Renal cortex interstitium (tissue), 11 donors: ENCODE measurements around the gene TRAPPC11. TPM values are rescaled to one million over a fixed set of nuclear protein-coding genes. Genes with fewer than 3 reads are reported as not detected.

Experiments used
- DNase-seq, 11 donors: peaks; one replicate each; pipeline ENCODE4 v3.0.0-alpha.2; 2013; ENCODE audit warnings: low read depth in 9 of 11, low spot score in 4 of 11; ENCODE audit errors: extremely low read depth in 1 of 11
- polyA plus RNA-seq, 3 donors: library from polyadenylated mRNA; unstranded; fragments of 120-200 nt; gene quantifications; one replicate each; pipeline ENCODE4 v1.2.1, GENCODE V29; 2013; ENCODE audit not compliant: insufficient read length in 3 of 3

TRAPPC11 gene
- polyA plus RNA-seq, 3 donors: 32.4 to 44.6 (median 42.1) TPM

DNA sequence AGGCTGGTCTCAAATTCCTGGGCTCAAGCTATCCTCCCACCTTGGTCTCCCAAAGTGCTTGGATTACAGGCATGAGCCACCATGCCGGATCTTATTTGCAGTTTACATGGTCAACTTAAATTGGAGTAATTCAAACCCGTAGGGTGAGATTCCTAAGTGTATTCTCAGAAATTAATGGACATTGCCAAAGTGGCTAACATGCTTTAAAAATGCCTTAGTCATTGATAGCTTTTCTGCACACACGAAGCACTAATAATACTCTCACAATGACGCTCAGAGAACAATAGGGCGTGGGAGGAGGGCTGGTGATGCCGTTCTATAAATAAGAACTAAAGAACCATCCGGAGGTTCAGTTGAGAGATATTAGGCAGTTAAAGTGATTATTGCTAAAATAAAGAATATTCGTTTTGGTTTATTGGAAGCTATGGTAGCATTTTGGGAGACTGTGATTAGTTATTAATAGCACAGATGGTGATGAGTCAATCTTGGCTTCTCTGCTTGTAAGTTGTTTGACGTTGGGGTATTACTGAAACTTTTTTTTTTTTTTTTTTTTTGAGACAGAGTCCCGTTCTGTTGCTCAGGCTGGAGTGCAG lies 79.1 kb downstream of the TRAPPC11 start:
- DNase-seq: no peak

DNA sequence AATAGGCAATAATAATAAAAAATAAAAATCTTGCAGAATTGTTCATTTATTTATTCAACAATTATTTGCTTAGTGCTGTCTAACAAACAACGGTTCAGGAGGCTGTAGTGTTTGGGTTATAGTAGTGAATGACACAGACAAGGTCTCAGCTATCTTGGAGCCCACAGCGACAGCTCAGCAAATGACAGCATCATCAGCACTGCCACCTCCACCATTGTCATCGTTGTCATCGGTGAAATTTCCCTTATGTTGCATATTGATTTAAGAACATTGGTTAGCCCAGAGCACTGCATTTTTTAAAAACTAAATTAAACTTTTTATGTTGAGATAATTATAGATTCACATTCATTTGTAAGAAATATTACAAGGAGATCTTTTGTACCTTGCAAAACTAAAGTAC lies 79.9 kb downstream of the TRAPPC11 start:
- DNase-seq: no peak

DNA sequence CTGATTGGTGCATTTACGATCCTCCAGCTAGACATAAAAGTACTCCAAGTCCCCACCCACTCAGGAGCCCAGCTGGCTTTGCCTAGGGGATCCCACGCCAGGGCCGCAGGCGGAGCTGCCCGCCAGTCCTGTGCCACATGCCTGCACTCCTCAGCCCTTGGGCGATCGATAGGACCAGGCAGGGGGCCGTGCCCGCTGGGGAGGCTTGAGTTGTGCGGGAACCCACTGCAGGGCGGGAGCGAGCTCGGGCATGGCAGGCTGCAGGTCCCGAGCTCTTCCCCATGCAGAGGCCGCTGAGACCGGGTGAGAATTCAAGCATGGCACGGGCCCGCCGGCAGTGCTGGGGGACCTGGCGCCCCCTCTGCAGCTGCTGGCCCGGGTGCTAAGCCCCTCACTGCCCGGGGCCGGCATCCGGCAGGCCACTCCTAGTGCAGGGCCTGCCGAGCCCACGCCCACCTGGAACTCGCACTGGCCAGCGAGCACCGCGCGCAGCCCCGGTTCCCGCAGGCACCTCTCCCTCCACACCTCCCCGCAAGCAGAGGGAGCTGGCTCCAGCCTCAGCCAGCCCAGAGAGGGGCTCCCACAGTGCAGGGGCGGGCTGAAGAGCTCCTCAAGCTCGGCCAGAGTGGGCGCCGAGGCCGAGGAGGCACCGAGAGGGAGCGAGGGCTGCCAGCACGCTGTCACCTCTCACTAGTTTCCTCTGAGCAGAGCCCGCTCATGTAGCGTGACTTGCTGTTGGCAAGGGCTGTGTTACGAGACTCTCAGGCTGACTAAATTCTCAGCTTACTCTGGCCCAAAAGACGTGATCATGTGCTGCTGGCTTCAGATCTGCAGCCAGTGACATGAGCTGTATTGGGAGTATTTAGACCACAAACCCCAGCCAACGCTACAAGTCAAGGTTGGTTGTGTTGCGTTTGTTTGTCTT lies 87.5 kb downstream of the TRAPPC11 start:
- DNase-seq: no peak

DNA sequence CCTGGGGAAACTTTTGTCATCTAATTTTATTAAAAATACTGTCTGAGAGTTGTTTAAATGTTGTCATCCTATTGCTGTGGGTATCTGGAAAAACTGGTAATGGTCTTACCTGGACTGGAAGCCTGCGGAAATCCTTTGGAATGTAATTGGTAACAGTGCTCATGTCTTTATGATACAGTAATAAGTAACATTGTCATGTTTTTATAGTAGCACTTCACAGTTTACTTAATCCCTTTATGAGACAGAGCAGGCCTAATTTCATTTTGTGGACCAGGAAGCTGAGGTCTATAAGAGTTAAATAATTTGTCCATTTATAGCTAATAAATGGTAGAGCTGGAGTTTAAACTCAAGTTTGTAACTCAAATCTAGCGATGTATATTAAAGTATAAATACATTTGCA lies 88.3 kb downstream of the TRAPPC11 start:
- DNase-seq: no peak

DNA sequence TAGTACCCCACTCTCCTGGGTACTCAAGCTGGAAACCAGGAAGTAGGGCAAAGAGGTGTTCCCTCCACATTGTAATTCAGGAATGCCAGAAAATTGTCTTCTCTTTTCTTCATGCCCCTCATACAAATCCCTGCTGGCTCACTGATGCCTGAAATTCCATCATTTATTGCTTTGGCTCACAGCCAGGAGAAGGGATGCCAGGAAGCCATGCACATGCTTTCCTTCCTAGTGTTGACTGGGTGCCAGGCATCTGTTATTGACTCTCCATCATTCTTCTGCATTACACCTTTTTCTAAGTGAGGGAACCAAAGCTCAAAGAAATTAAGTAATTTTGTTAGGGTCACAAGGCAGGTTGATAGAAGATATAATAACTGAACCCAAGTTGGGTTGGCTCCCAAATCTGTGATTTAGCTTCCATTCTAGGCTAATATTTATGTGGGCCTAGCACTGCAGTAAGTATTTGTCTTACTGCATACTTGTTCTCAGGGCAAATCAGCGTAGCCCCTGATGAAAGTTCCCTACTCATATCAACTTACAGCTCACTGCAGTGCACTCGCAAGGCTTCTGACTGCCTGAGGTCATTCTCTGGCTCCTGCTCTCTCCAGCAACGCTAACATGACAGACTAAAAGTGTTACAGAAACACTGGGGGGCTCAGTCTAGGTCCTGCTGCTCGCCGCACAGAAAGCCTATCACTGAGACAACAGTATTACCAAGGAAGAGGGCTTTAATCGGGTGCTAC lies 89.0 kb downstream of the TRAPPC11 start:
- DNase-seq: peak in 5 of 11 donors; percentile 41 to 63 (median 53)

DNA sequence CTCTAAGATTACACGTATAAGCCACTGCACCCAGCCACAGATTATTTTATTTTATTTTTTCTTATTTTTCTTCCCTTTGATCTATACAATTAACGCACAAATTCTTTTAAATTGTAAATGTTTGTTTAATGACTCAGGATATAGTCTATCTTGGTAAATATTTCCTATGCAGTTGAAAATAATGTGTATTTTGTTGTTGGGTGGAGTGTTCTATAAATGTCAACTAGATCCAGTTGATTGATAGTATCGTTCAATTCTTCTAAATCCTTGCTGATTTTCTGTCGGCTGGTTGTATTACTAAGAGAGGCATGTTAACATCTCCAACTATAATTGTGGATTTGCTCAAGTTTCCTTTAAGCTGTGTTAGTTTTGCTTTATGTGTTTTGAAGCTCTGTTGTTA lies 92.0 kb downstream of the TRAPPC11 start:
- no peak for DNase-seq

DNA sequence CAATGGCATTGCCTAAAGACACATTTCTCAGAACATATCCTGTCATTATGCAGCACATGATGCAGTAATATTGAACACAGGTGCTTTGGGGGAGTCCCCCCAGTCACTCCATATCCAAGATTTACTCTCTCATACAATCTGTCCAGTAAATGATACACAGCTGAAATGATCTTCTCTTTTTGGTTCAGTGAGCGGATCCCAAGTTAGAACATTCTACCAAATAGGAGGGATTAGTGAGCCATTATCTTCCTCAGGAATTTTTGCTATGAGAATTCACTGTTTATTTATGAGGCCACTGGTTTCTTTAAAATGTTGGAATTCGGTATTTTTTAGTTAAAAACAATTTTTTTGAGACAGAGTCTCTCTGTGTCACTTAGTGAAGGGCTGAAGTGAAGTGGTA lies 96.5 kb downstream of the TRAPPC11 start:
- DNase-seq: no peak

DNA sequence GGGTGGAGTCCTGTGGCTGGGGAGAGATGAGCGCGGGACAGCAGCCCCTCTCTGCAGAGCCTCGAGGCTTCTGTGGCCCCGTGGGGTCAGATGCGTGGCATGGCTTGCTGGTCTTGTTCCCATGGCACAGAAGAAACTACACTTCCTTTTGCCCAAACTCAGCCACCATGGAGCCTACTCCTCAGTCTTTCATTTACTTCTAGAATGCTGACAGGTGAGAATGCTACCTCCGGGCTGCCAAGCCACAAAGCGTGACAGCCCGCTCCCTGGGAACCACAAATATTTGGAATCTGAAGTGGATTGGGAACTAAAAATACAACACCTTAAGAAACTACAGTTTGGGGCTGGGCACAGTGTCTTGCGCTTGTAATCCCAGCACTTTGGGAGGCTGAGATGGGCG lies 98.0 kb downstream of the TRAPPC11 start:
- no peak for DNase-seq

DNA sequence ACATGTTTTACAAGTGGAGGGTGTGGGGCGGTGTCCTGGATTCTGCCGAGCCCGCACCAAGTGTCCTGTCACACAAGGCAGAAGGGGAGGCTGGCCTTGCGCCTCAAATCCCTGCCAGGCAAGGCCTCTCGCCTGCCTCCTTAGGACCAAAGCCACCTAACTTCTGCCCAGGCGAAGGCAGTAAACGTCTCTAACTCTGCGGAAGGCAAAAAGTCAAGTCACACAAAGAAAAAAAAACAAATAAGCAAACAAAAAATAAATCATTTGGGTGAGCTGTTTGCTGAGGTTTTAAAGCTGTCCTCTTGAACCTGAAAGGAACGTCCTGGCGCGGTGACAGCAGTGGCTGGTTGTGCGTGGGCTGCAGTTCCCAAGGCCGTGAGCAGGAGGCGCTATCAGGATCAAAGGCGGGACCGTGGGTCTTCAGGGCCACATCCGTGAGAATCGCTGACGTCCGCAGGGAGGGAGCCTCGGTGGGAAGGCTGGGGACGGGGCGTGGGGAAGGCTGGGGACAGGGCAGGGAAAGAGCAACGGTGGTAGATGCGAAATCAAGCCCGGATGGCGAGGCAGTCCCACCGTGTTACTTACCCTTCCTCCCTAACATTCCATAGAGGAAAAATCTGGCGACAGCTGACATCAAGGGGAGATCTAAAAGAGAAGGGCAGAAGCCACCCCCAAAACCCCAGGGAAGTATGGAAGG lies 99.1 kb downstream of the TRAPPC11 start:
- DNase-seq: peak in 2 of 11 donors; percentile 38 to 43

DNA sequence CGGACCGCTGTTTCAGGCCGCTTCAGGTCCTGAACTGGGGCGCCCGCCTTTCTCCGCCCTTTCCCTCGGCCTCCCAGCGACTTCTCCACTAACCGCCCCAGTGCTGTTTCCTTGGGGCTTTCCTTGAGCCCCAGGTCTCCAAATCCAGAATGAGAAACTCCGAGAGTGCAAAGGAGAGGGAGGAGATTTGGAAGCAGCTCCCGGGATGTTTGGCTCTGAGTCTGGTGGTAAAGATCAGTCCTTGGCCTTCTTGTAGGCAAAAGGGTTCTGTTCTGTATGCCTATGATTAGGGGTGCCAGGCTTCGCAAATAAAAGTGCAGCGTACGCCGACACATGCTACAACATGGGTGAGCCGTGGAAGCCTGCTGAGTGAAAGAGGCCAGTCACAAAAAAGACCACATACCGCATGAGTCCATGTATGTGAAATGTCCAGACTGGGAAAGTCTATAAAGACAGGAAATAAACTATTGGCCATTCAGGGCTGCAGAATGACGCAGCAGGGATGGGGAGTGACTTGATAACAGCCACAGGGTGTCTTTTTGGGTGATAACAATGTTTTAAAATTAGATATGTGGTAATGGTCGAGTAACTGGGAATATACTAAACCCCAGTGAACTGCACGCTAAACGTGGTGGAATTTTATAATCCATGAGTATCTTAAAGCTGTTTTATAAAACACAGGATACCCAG lies 99.8 kb downstream of the TRAPPC11 start:
- no peak for DNase-seq

DNA sequence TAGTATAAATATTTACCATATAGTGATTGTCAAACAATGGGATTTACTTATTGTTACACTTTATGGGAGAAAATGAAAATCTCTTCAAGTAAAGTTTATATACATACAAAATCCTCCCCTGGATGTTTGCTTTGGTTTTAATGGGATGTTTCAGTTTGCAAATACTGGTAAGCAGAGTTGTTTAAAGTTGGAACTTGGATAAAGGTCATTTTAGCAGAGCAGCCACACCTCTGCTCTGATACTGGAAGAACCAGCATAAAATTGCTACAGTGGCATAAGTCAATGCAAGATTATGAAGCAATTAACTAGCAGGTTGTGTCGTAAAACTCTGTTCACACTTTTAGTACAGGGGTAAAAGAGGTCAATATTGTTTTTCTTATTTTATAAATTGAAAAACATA lies 101.2 kb downstream of the TRAPPC11 start:
- DNase-seq: no peak

Other genes with a start within 250 kb of the TRAPPC11 start
- 10 to 100 TPM; 33.8 to 35.8 (median 35.7) TPM for gene CDKN2AIP, start 214.7 kb upstream of the TRAPPC11 start, polyA plus RNA-seq
- 10 to 100 TPM; 19.9 to 27.7 (median 27.0) TPM for gene ING2, start 154.2 kb upstream of the TRAPPC11 start, polyA plus RNA-seq
- gene RWDD4, start 108 bp upstream of the TRAPPC11 start, polyA plus RNA-seq: 10 to 100 TPM; 30.3 to 40.8 (median 34.0) TPM
- 10 to 100 TPM; 10.1 to 13.0 (median 11.3) TPM for gene STOX2, start 246.0 kb downstream of the TRAPPC11 start, polyA plus RNA-seq